K562 (cell line): ENCODE measurements around the gene DPCD. TPM values are rescaled to one million over a fixed set of nuclear protein-coding genes. Genes with fewer than 3 reads are reported as not detected.

Experiments
- ATAC-seq: fragments of 200-7000 bp; cut with Tn5 transposase; 3 replicates; pipeline ENCODE4 v1.9.1; 2020; ENCODE audit warnings: moderate library complexity
- BruUV-seq: library from RNA; stranded (reverse); fragments of 400-500 nt; replicated peaks from 2 replicates; lab custom pipeline; 2021; lab: Mats Ljungman, UMichigan
- CTCF ChIA-PET: fragments of 300-600 bp; formaldehyde crosslinking; extraction: SDS; loops from one replicate; lab custom pipeline; 2021; ENCODE audit warnings: low intra/inter-chr PET ratio; lab: Yijun Ruan, JAX
- POLR2A ChIA-PET: fragments of 300-600, 350-650 bp; sonication (Branson Sonifier 250); formaldehyde crosslinking; extraction: SDS; loops from one replicate; lab custom pipeline; 2021; ENCODE audit warnings: antibody characterized with exemption, inconsistent platforms; lab: Yijun Ruan, JAX
- DNase-seq, 4 experiments: peaks; one replicate each; pipeline versions ENCODE4 v3.0.0 to v3.0.0-alpha.2; 2011 to 2018; ENCODE audit warnings: low spot score in 3 of 4, mixed read lengths in 3 of 4; ENCODE audit errors: extremely low read depth in 1 of 4
- FAIRE-seq: peaks from 2 replicates; lab custom pipeline; 2011; peaks lifted over from hg19 to GRCh38; lab: Jason Lieb, UNC
- H2AFZ ChIP-seq: 2 replicates; pipeline ENCODE4 v1.6.0; 2011; ENCODE audit warnings: low read depth, low read length, control low read depth, inconsistent platforms
- H3K27ac ChIP-seq: fragments of 200-600 bp; 3 replicates; pipeline ENCODE4 v1.8.0; 2011; ENCODE audit warnings: low read depth, mild to moderate bottlenecking, control low read depth, inconsistent platforms, low read length, moderate library complexity, mixed read lengths; ENCODE audit errors: extremely low read depth
- H3K27me3 ChIP-seq, 2 experiments: fragments of 300-600 bp in 1 of 2; 2 replicates in 1 of 2; 3 replicates in 1 of 2; pipeline versions ENCODE4 v1.6.0 to v1.8.0; 2011; ENCODE audit warnings: inconsistent platforms in 2 of 2, low read length in 2 of 2, mild to moderate bottlenecking in 1 of 2, mixed read lengths in 1 of 2, moderate library complexity in 1 of 2; ENCODE audit not compliant: control insufficient read depth in 2 of 2, insufficient read depth in 2 of 2
- H3K36me3 ChIP-seq: fragments of 300-600 bp; 3 replicates; pipeline ENCODE4 v1.8.0; 2011; ENCODE audit warnings: mild to moderate bottlenecking, low read length, inconsistent platforms; ENCODE audit not compliant: control insufficient read depth, insufficient read depth
- H3K4me1 ChIP-seq, 2 experiments: fragments of 200-600 bp in 1 of 2; replicated peaks in 1 of 2; 2 replicates in 1 of 2; 3 replicates in 1 of 2; pipeline versions ENCODE4 v1.5.1 to v1.8.0; 2011; ENCODE audit warnings: inconsistent platforms in 2 of 2, low read length in 2 of 2, mild to moderate bottlenecking in 1 of 2, mixed read lengths in 1 of 2, moderate library complexity in 1 of 2; ENCODE audit not compliant: control insufficient read depth in 2 of 2, insufficient read depth in 2 of 2
- H3K4me2 ChIP-seq: 2 replicates; pipeline ENCODE4 v1.6.1; 2011; ENCODE audit warnings: low read length, control low read depth, inconsistent platforms, mixed read lengths; ENCODE audit not compliant: insufficient read depth
- H3K4me3 ChIP-seq: fragments of 200-600 bp; sonication (generic), shearing (Covaris generic); 2 replicates; pipeline ENCODE4 v1.5.1; 2016; ENCODE audit warnings: control low read depth, inconsistent platforms
- H3K79me2 ChIP-seq: fragments of 200-600 bp; 3 replicates; pipeline ENCODE4 v1.8.0; 2011; ENCODE audit warnings: low read length, inconsistent platforms; ENCODE audit not compliant: control insufficient read depth, insufficient read depth
- H3K9ac ChIP-seq, 2 experiments: 2 replicates each; pipeline versions ENCODE4 v1.6.0 to v1.6.1; 2011; ENCODE audit warnings: low read depth in 2 of 2, low read length in 2 of 2, control low read depth in 1 of 2, inconsistent platforms in 1 of 2, mild to moderate bottlenecking in 1 of 2, mixed read lengths in 1 of 2; ENCODE audit not compliant: insufficient read depth in 1 of 2
- H3K9me1 ChIP-seq: one replicate; pipeline ENCODE4 v1.6.0; 2011; ENCODE audit warnings: inconsistent platforms, mild to moderate bottlenecking, low read length, moderate library complexity; ENCODE audit not compliant: control insufficient read depth, insufficient read depth
- H3K9me3 ChIP-seq: replicated peaks from 2 replicates; pipeline ENCODE4 v1.5.1; 2011; ENCODE audit warnings: low read depth, low read length, inconsistent platforms; ENCODE audit not compliant: control insufficient read depth, insufficient read depth
- H4K20me1 ChIP-seq: replicated peaks from 2 replicates; pipeline ENCODE4 v1.6.1; 2011; ENCODE audit warnings: low read length, inconsistent platforms, mixed read lengths; ENCODE audit not compliant: control insufficient read depth, insufficient read depth
- ATF7 ChIP-seq: fragments of 450-650 bp; IDR thresholded peaks from 2 replicates; pipeline ENCODE4 v1.7.1; 2014; ENCODE audit warnings: mild to moderate bottlenecking, moderate library complexity
- EWSR1 ChIP-seq: fragments of 450-650 bp; IDR thresholded peaks from 2 replicates; pipeline ENCODE4 v1.6.1; 2018; ENCODE audit warnings: borderline replicate concordance, mild to moderate bottlenecking, low read depth, moderate library complexity; ENCODE audit not compliant: partially characterized antibody
- HDAC1 ChIP-seq, 2 experiments: fragments of 450-650 bp; IDR thresholded peaks; 2 replicates each; pipeline ENCODE4 v1.6.1; 2016 to 2017; ENCODE audit warnings: inconsistent platforms in 1 of 2, mild to moderate bottlenecking in 1 of 2, moderate library complexity in 1 of 2
- KDM1A ChIP-seq, 2 experiments: fragments of 450-650 bp; IDR thresholded peaks; 2 replicates each; pipeline ENCODE4 v1.6.1; 2016; ENCODE audit warnings: mild to moderate bottlenecking in 2 of 2
- LARP7 ChIP-seq: fragments of 450-650 bp; IDR thresholded peaks from 2 replicates; pipeline ENCODE4 v1.6.1; 2016
- PTBP1 ChIP-seq: fragments of 200-400 bp; formaldehyde crosslinking; IDR thresholded peaks from 2 replicates; pipeline ENCODE4 v1.6.1; 2017; ENCODE audit warnings: low read depth, low read length
- STAT5A ChIP-seq: IDR thresholded peaks from 2 replicates; pipeline ENCODE4 v1.6.1; 2012; ENCODE audit warnings: low read length, inconsistent platforms, borderline replicate concordance
- TOE1 ChIP-seq, 2 experiments: fragments of 450-650 bp in 1 of 2; sonication (generic) in 1 of 2; formaldehyde crosslinking in 1 of 2; IDR thresholded peaks; 2 replicates each; pipeline versions ENCODE4 v1.7.1 to v1.8.0; 2016 to 2022; ENCODE audit warnings: borderline replicate concordance in 2 of 2, mild to moderate bottlenecking in 2 of 2, antibody characterized with exemption in 1 of 2, inconsistent platforms in 1 of 2, low read depth in 1 of 2, missing genetic modification reagents in 1 of 2, moderate library complexity in 1 of 2
- ZBTB1 ChIP-seq: sonication (generic); formaldehyde crosslinking; IDR thresholded peaks from 2 replicates; pipeline ENCODE4 v1.8.1; 2023; ENCODE audit warnings: missing genetic modification reagents, low read depth, mild to moderate bottlenecking, borderline replicate concordance
- ZFP1 ChIP-seq: fragments of 450-650 bp; formaldehyde crosslinking; IDR thresholded peaks from 2 replicates; pipeline ENCODE4 v1.4.0; 2020; ENCODE audit warnings: mild to moderate bottlenecking, mixed read lengths
- ZNF23 ChIP-seq: fragments of 250-450 bp; sonication (Bioruptor Pico); IDR thresholded peaks from 2 replicates; pipeline ENCODE4 v1.4.0; 2020; ENCODE audit warnings: mild to moderate bottlenecking
- ZNF311 ChIP-seq: fragments of 250-450 bp; sonication (Bioruptor Pico); IDR thresholded peaks from 2 replicates; pipeline ENCODE4 v1.4.0; 2020; ENCODE audit warnings: mild to moderate bottlenecking, moderate library complexity
- ZNF589 ChIP-seq: fragments of 200-800 bp; sonication (Bioruptor generic); IDR thresholded peaks from 2 replicates; pipeline ENCODE4 v1.6.1; 2016; ENCODE audit warnings: low read depth, missing genetic modification characterization, missing compliant biosample characterization
- WGBS: fragments of 100-300 bp; shearing (Covaris generic); methylation state at CpG from one replicate; pipeline ENCODE4 v1.1.6; 2016; ENCODE audit warnings: low coverage, mixed read lengths; ENCODE audit not compliant: insufficient coverage; ENCODE audit errors: missing lambda C conversion rate; 5-methylcytosine and 5-hydroxymethylcytosine counted together
- in situ Hi-C: fragments of 300-500 bp; cut with MboI; formaldehyde crosslinking; loops from 4 replicates; pipeline ENCODE4 v1.15.0; 2018; ENCODE audit warnings: inconsistent platforms, mixed read lengths
- intact Hi-C: fragments of 100-400 bp; cut with micrococcal nuclease; formaldehyde crosslinking; loops from 2 replicates; pipeline ENCODE4 v1.14.2; 2022
- polyA plus RNA-seq, 8 experiments: library from polyadenylated mRNA; depleted of rRNA in 4 of 8; stranded (reverse) in 5 of 8; unstranded in 3 of 8; fragments of >200 nt; fragmentation: Nextera tagmentation in 2 of 8; fragmentation: Illumina TruSeq in 1 of 8; extraction: Ambion mirVana in 2 of 8; extraction: Trizol in 1 of 8; gene quantifications; 2 replicates each; pipeline versions ENCODE4 v1.2.1 to v1.2.3, GENCODE V29; 2011 to 2014; ENCODE audit warnings: inconsistent platforms in 1 of 8, missing spikeins in 1 of 8
- total RNA-seq, 7 experiments: library from RNA; depleted of rRNA in 6 of 7; stranded (reverse); fragments of >200 nt in 6 of 7; fragmentation: Illumina TruSeq in 2 of 7; extraction: Trizol in 2 of 7; gene quantifications; 2 replicates each; pipeline versions ENCODE4 v1.2.1 to v1.2.3, GENCODE V29; 2011 to 2021; ENCODE audit warnings: low replicate concordance in 1 of 7
- TF ChIP-seq, protein P1 (sequence below): sonication (generic); formaldehyde crosslinking; IDR thresholded peaks from 2 replicates; pipeline ENCODE4 v1.8.0; 2022; ENCODE audit warnings: missing genetic modification reagents, mild to moderate bottlenecking, borderline replicate concordance
- TF ChIP-seq, protein P2 (sequence below): fragments of 450-650 bp; formaldehyde crosslinking; IDR thresholded peaks from 2 replicates; pipeline ENCODE4 v1.4.0; 2020; ENCODE audit warnings: mild to moderate bottlenecking, moderate library complexity
- TF ChIP-seq, protein P3 (sequence below): sonication (generic); formaldehyde crosslinking; IDR thresholded peaks from 2 replicates; pipeline ENCODE4 v1.8.0; 2022; ENCODE audit warnings: missing genetic modification reagents, mild to moderate bottlenecking, moderate library complexity, borderline replicate concordance

The DPCD gene
- total and polyA plus RNA-seq, 9 of the 15 experiments (the other 6 are each of a cell fraction or from before 2014, with no cell fraction given) = 12.1 to 45.2 (median 20.0) TPM

DNA sequence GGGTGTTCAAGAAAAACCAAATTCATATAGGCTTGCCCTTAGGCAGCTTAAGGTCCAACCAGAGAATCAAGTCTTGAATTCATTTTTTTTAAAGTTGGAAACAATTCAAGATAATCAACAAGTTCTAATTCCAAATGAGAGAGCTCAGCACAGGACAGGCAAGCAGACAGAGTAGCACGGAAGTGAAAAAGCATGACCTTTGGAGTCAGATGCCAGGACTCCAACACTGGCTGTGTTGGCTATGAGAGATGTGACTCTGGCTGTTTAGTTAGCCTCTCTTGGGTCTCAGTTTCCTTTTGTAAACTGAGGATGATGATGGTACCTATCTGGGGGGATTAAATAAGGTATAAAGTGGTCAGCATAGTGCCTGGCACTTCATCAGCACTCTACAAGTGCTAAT is 57.5 kb downstream of the DPCD start (continued):
- TF ChIP-seq, protein P1, sequence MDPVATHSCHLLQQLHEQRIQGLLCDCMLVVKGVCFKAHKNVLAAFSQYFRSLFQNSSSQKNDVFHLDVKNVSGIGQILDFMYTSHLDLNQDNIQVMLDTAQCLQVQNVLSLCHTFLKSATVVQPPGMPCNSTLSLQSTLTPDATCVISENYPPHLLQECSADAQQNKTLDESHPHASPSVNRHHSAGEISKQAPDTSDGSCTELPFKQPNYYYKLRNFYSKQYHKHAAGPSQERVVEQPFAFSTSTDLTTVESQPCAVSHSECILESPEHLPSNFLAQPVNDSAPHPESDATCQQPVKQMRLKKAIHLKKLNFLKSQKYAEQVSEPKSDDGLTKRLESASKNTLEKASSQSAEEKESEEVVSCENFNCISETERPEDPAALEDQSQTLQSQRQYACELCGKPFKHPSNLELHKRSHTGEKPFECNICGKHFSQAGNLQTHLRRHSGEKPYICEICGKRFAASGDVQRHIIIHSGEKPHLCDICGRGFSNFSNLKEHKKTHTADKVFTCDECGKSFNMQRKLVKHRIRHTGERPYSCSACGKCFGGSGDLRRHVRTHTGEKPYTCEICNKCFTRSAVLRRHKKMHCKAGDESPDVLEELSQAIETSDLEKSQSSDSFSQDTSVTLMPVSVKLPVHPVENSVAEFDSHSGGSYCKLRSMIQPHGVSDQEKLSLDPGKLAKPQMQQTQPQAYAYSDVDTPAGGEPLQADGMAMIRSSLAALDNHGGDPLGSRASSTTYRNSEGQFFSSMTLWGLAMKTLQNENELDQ (CRISPR knock-in tag) = no peak
- TF ChIP-seq ZNF23 (CRISPR knock-in tag) = no peak
- TF ChIP-seq, all 486 proteins: peak for 0

DNA sequence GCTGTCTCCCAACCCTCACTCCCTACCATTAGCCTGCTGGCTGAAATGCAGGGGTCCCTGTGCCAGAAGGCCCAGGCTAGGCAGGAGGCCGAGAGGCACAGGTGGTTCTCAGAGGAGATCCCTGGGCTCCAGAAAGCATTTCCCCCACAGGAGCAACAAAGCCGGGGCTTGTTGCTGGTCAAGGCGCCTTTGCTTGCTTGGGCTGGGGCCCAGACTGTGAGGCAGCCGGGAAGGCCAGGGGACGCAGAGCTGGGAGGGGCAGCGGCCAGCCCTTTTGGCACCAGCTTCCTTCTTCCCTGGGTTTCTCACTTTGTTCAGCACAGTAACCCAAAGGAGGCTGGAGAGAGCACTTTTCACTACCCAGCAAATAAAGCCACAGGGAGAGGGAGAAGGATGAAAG is 58.2 kb downstream of the DPCD start:
- ATAC-seq = no peak
- Histone ChIP-seq H3K4me2 (no peak overlapping the region), H3K79me2 (no peaks in the 10 kb centered on the region), H3K9ac (no peak overlapping the region), H4K20me1 (no peaks in the 10 kb centered on the region), H3K36me3 (no peaks in the 10 kb centered on the region), H3K4me1 (no peaks in the 10 kb centered on the region; a peak in 1 of 5 replicates), H3K4me3 (no peak overlapping the region), H3K27me3 (no peaks in the 10 kb centered on the region), H2AFZ (no peak overlapping the region), H3K9me3 (no peaks in the 10 kb centered on the region), H3K9me1 (no peaks in the 10 kb centered on the region), H3K27ac (no peak overlapping the region)
- no peak for FAIRE-seq
- DNase-seq = no peak
- in situ Hi-C loops (no loop called here), intact Hi-C loops (no loop called here)
- WGBS = 42% methylated on average over 5 of the region's 6 CpGs
- BruUV-seq = no TSS peak
- POLR2A ChIA-PET = no interaction called here
- CTCF ChIA-PET = no interaction called here
- TF ChIP-seq, protein P2, sequence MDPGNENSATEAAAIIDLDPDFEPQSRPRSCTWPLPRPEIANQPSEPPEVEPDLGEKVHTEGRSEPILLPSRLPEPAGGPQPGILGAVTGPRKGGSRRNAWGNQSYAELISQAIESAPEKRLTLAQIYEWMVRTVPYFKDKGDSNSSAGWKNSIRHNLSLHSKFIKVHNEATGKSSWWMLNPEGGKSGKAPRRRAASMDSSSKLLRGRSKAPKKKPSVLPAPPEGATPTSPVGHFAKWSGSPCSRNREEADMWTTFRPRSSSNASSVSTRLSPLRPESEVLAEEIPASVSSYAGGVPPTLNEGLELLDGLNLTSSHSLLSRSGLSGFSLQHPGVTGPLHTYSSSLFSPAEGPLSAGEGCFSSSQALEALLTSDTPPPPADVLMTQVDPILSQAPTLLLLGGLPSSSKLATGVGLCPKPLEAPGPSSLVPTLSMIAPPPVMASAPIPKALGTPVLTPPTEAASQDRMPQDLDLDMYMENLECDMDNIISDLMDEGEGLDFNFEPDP = no peak
- no peak for TF ChIP-seq TOE1 (IDR thresholded peaks at IDR 0.05; ENCODE audit: borderline replicate concordance)
- no peak for TF ChIP-seq TOE1 (CRISPR knock-in tag; IDR thresholded peaks at IDR 0.05; ENCODE audit: borderline replicate concordance, low read depth)
- no peak for TF ChIP-seq LARP7
- TF ChIP-seq, protein P3, sequence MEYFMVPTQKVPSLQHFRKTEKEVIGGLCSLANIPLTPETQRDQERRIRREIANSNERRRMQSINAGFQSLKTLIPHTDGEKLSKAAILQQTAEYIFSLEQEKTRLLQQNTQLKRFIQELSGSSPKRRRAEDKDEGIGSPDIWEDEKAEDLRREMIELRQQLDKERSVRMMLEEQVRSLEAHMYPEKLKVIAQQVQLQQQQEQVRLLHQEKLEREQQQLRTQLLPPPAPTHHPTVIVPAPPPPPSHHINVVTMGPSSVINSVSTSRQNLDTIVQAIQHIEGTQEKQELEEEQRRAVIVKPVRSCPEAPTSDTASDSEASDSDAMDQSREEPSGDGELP (CRISPR knock-in tag) = no peak
- no peak for TF ChIP-seq ZFP1 (CRISPR knock-in tag)
- TF ChIP-seq PTBP1 = no peak
- TF ChIP-seq ZNF589 (CRISPR knock-in tag) = no peak
- TF ChIP-seq HDAC1 (IDR thresholded peaks at IDR 0.05) = no peak
- TF ChIP-seq KDM1A (IDR thresholded peaks at IDR 0.05) = no peak
- TF ChIP-seq ZNF311 = no peak
- no peak for TF ChIP-seq EWSR1
- TF ChIP-seq STAT5A = no peak
- TF ChIP-seq ATF7 = no peak
- no peak for TF ChIP-seq ZBTB1
